ENCODE data around the gene RPLP2.

- TF ChIP-seq CTCF (IDR thresholded peaks at IDR 0.05; ENCODE audit: poor library complexity) (no peak), EZH2 (IDR thresholded peaks at IDR 0.05; ENCODE audit: borderline replicate concordance) (no peak)
These were observed 45.0 kb downstream of the RPLP2 start for GRCh38 chr11:854601-855329.
